GM12872 (cell line): ENCODE data around the gene TBC1D22A.

ENCODE experiments used
- CTCF ChIP-seq: IDR thresholded peaks from 3 replicates; pipeline ENCODE4 v1.5.1; 2011; ENCODE audit warnings: low read depth, mild to moderate bottlenecking, low read length, moderate library complexity; ENCODE audit not compliant: insufficient read depth

The TBC1D22A gene

GRCh38 chr22:47147572-47147971 lies 385.1 kb downstream of the TBC1D22A start:
- TF ChIP-seq CTCF, result no peak

GRCh38 chr22:47148510-47148909 lies 386.1 kb downstream of the TBC1D22A start:
- TF ChIP-seq CTCF, result no peak

DNA sequence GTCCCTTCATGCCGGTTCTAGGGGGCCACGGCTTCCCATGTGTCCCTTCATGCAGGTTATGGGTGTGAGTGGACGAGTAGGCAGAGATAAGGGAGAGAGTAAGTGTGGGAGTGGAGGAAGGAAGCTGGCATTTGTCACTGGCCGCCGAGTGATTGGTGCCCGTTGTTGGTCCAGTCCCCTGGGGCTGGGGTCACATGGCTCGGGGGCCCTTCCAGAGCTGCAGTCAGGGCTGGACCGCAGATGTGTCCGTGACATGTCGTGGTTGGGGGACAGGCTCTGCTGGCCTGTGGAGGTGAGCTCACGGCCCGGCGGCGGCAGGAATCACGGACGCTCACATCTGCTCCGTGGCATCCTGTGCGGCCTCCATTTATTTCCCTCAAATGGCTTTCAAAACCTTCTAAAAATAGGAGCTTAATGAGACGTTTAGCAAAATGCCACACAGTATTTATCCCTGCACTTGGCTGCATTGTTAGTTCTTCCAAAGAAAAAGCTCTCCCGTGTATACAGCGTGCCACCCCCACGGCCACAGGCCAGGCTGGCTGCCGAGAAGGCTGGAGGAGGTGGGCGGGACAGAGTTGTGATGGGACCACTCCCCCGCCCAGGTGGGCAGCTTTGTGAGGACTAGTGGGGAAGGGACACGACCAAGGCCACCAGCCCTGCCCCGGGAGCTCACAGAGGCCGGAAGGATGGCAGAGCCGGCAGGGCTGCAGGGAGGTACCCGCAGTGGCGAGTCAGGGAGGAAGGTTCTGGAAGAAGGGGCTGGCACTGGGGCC lies 386.7 kb downstream of the TBC1D22A start:
- no peak for TF ChIP-seq CTCF

- TF ChIP-seq CTCF, result no peak
Observed at GRCh38 chr22:47149976-47150375, 387.5 kb downstream of the TBC1D22A start.

DNA sequence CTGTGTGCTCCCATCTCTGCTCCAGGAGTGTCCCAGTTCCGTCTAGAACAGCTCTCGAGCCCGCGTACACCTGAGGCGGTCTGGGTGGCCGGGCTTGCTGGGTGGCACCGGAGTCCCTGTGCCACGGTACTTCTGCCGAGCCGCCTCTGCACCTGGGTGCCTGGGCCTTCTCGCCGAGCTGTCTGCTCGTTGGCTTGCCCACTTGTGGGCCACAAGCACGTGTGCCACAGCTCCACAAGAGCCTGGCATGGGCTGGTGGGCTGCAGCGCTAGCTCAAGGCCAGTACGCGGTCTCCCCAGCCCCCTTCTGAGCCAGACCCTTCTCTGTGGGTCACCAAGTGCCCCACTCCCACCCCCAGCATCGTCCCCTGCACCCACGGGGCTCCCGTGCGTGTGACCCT lies 388.0 kb downstream of the TBC1D22A start:
- no peak for TF ChIP-seq CTCF

DNA sequence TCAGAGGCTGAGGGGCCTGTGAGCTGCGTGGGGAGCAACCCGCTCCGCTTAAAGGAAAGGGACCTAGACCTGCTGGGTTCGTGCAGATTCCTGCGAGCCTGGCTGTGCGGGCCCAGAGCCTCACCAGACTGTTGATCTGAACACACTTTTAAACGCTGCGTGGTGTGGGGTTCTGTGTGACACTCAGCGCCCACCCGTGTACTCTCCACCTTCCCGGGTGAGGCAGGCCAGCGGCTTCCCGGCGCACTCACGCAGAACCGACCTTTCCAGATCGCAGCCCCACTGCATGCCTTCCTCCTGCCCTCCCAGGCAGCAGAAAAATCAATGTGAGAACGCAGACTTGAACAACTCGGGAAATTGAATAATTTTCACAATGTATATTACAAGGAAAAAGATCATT lies 388.6 kb downstream of the TBC1D22A start:
- TF ChIP-seq CTCF, result no peak

GRCh38 chr22:47151490-47151889 lies 389.0 kb downstream of the TBC1D22A start:
- TF ChIP-seq CTCF, result no peak
